ES-I3 (cell line): Measurements from ENCODE around the gene MBD1.
"Not testable (repeated sequence)": the region's sequence is repeated elsewhere in the genome, so short reads cannot be mapped to it uniquely, and the experiment has no call there.

ENCODE experiments used
- H3K36me3 ChIP-seq: 2 replicates; pipeline ENCODE4 v1.6.1; 2013; ENCODE audit warnings: mild to moderate bottlenecking, low read length, control low read depth, moderate library complexity; ENCODE audit not compliant: insufficient read depth
- H3K4me1 ChIP-seq: 2 replicates; pipeline ENCODE4 v1.6.1; 2013; ENCODE audit warnings: mild to moderate bottlenecking, control low read depth, low read length; ENCODE audit not compliant: insufficient read depth
- H3K9ac ChIP-seq: 2 replicates; pipeline ENCODE4 v1.6.1; 2013; ENCODE audit warnings: low read depth, mild to moderate bottlenecking, low read length, moderate library complexity
- H3K9me3 ChIP-seq: 2 replicates; pipeline ENCODE4 v1.6.1; 2013; ENCODE audit warnings: mild to moderate bottlenecking, low read length, moderate library complexity; ENCODE audit not compliant: control insufficient read depth, insufficient read depth

MBD1 gene

GRCh38 chr18:50306944-50307343, 25.6 kb upstream of the MBD1 start:
- Histone ChIP-seq H3K4me1 (no peaks in the 10 kb centered on the region), H3K36me3 (no peaks in the 10 kb centered on the region), H3K9ac (peak overlapping the region; percentile 59; the same call in 1 of the 2 replicates), H3K9me3 (no peaks in the 10 kb centered on the region)

GRCh38 chr18:50301074-50301473, 19.8 kb upstream of the MBD1 start:
- Histone ChIP-seq H3K36me3 (no peaks in the 10 kb centered on the region), H3K9me3 (no peaks in the 10 kb centered on the region), H3K9ac (no peak overlapping the region), H3K4me1 (no peaks in the 10 kb centered on the region)

- Histone ChIP-seq H3K9ac (no peak overlapping the region), H3K4me1 (no peaks in the 10 kb centered on the region), H3K36me3 (no peaks in the 10 kb centered on the region), H3K9me3 (no peaks in the 10 kb centered on the region)
Measured at GRCh38 chr18:50299626-50300388, 18.5 kb upstream of the MBD1 start.

- no peaks in the 10 kb centered on the region for H3K9me3 ChIP-seq
- H3K9ac ChIP-seq = peak overlapping the region; percentile 59; the same call in 1 of the 2 replicates
- no peaks in the 10 kb centered on the region for H3K4me1 ChIP-seq
- no peaks in the 10 kb centered on the region for H3K36me3 ChIP-seq
Measured at GRCh38 chr18:50298443-50299284, 17.3 kb upstream of the MBD1 start.

- H3K36me3 ChIP-seq = no peaks in the 10 kb centered on the region
- H3K9ac ChIP-seq = peak overlapping the region; percentile 59; the same call in 1 of the 2 replicates
- H3K9me3 ChIP-seq = no peaks in the 10 kb centered on the region
- H3K4me1 ChIP-seq = no peaks in the 10 kb centered on the region
Measured at GRCh38 chr18:50297621-50298442, 16.5 kb upstream of the MBD1 start.

GRCh38 chr18:50293039-50293438, 11.7 kb upstream of the MBD1 start:
- H3K4me1 ChIP-seq = no peaks in the 10 kb centered on the region
- no peak overlapping the region for H3K9ac ChIP-seq
- no peaks in the 10 kb centered on the region for H3K36me3 ChIP-seq
- H3K9me3 ChIP-seq = no peaks in the 10 kb centered on the region

GRCh38 chr18:50289108-50289443, 7.8 kb upstream of the MBD1 start:
- Histone ChIP-seq H3K36me3 (no peaks in the 10 kb centered on the region), H3K9me3 (no peaks in the 10 kb centered on the region), H3K9ac (no peak overlapping the region), H3K4me1 (no peaks in the 10 kb centered on the region)

- H3K4me1 ChIP-seq, H3K9me3 ChIP-seq: not testable (repeated sequence)
- H3K9ac ChIP-seq = peak overlapping the region; percentile 69; the same call in 1 of the 2 replicates
Measured at GRCh38 chr18:50288348-50289107, 7.2 kb upstream of the MBD1 start.

GRCh38 chr18:50287441-50288347, 6.4 kb upstream of the MBD1 start, which contains the start of gene CXXC1:
Gene CXXC1, minus strand, starts transcription at chr18:50287692. Its CDS starts 103 bp downstream, at chr18:50287589.
- no peaks in the 10 kb centered on the region for H3K36me3 ChIP-seq
- no peaks in the 10 kb centered on the region for H3K4me1 ChIP-seq
- peak within 1 kb of the TSS; percentile 69 for H3K9ac ChIP-seq
- H3K9me3 ChIP-seq = no peaks in the 10 kb centered on the region

More at GRCh38 chr18:50288348-50289107, 7.2 kb upstream of the MBD1 start:
- H3K36me3 ChIP-seq = not testable (repeated sequence)

- peak overlapping the region; percentile 66 for H3K9ac ChIP-seq
- no peaks in the 10 kb centered on the region for H3K36me3 ChIP-seq
- H3K9me3 ChIP-seq = no peaks in the 10 kb centered on the region
- no peaks in the 10 kb centered on the region for H3K4me1 ChIP-seq
Measured at GRCh38 chr18:50287028-50287440, 5.7 kb upstream of the MBD1 start.

GRCh38 chr18:50286391-50287027, 5.2 kb upstream of the MBD1 start:
- Histone ChIP-seq H3K4me1 (no peaks in the 10 kb centered on the region), H3K9me3 (no peaks in the 10 kb centered on the region), H3K9ac (peak overlapping the region; percentile 66; the same call in 1 of the 2 replicates), H3K36me3 (no peaks in the 10 kb centered on the region)

- no peak overlapping the region for H3K9ac ChIP-seq
Measured at GRCh38 chr18:50285631-50286321, 4.5 kb upstream of the MBD1 start.

More at GRCh38 chr18:50285631-50286321, 4.5 kb upstream of the MBD1 start:
- H3K4me1 ChIP-seq = no peaks in the 10 kb centered on the region
- no peaks in the 10 kb centered on the region for H3K9me3 ChIP-seq
- no peaks in the 10 kb centered on the region for H3K36me3 ChIP-seq
